GM12878 (cell line): Measurements from ENCODE around the gene PI3. TPM values are rescaled to one million over a fixed set of nuclear protein-coding genes. Genes with fewer than 3 reads are reported as not detected.

Experiments
- CBX5 ChIP-seq: sonication (generic); IDR thresholded peaks from 2 replicates; pipeline ENCODE4 v1.6.1; 2016; ENCODE audit warnings: low read depth, moderate library complexity, mild to moderate bottlenecking, inconsistent platforms
- NKRF ChIP-seq: fragments of 450-650 bp; conservative IDR thresholded peaks from 2 replicates; pipeline ENCODE4 v1.6.1; 2017; ENCODE audit warnings: mild to moderate bottlenecking, moderate library complexity
- POLR2AphosphoS2 ChIP-seq: IDR thresholded peaks from 2 replicates; pipeline ENCODE4 v1.6.1; 2011; ENCODE audit warnings: low read depth, mild to moderate bottlenecking, low read length, improper control_type of control experiment, moderate library complexity
- SIX5 ChIP-seq: IDR thresholded peaks from 2 replicates; pipeline ENCODE4 v1.6.1; 2011; ENCODE audit warnings: mild to moderate bottlenecking, low read depth, low read length, moderate library complexity; ENCODE audit not compliant: severe bottlenecking
- SMARCA5 ChIP-seq: fragments of 450-650 bp; IDR thresholded peaks from 2 replicates; pipeline ENCODE4 v1.6.1; 2017; ENCODE audit warnings: mild to moderate bottlenecking
- SUPT20H ChIP-seq: IDR thresholded peaks from 2 replicates; pipeline ENCODE4 v1.6.1; 2011; ENCODE audit warnings: low read depth, mild to moderate bottlenecking, low read length, moderate library complexity, borderline replicate concordance; ENCODE audit not compliant: control insufficient read depth
- TCF7 ChIP-seq: IDR thresholded peaks from 2 replicates; pipeline ENCODE4 v1.6.1; 2014; ENCODE audit warnings: antibody characterized with exemption, borderline replicate concordance
- ZNF592 ChIP-seq: fragments of 450-650 bp; IDR thresholded peaks from 2 replicates; pipeline ENCODE4 v1.6.1; 2017; ENCODE audit warnings: mild to moderate bottlenecking, moderate library complexity
- polyA plus RNA-seq, 11 experiments: library from polyadenylated mRNA; depleted of rRNA in 4 of 11; unstranded in 6 of 11; stranded (reverse) in 5 of 11; fragments of >200 nt; fragmentation: Nextera tagmentation in 4 of 11; fragmentation: Illumina TruSeq in 1 of 11; extraction: Ambion mirVana in 4 of 11; extraction: Trizol in 1 of 11; gene quantifications; 1 replicate in 1 of 11; 2 replicates in 10 of 11; pipeline versions ENCODE4 v1.2.1 to v1.2.3, GENCODE V29; 2011 to 2016; ENCODE audit warnings: inconsistent platforms in 2 of 11, missing spikeins in 2 of 11, low read depth in 1 of 11
- total RNA-seq, 4 experiments: library from RNA; depleted of rRNA in 3 of 4; stranded (reverse); fragments of >200 nt in 3 of 4; fragmentation: Illumina TruSeq in 1 of 4; extraction: Trizol in 1 of 4; gene quantifications; 2 replicates each; pipeline versions ENCODE4 v1.2.1 to v1.2.3, GENCODE V29; 2013 to 2021

PI3 gene
- total and polyA plus RNA-seq, 10 of the 15 experiments (the other 5 are each of a cell fraction or from before 2014, with no cell fraction given) = not detected

GRCh38 chr20:45189861-45190260 lies 15.2 kb downstream of the PI3 start (continued):
- TF ChIP-seq NKRF (no peak), SMARCA5 (no peak), SUPT20H (no peak), POLR2AphosphoS2 (no peak), CBX5 (no peak), ZNF592 (no peak), TCF7 (no peak), SIX5 (no peak)
